Astrocyte (in vitro differentiated cells and primary cell): ENCODE results near the gene KSR2. TPM values are rescaled to one million over a fixed set of nuclear protein-coding genes. Genes with fewer than 3 reads are reported as not detected.
A peak's percentile ranks its signal among the peaks of the same experiment; 100 is the strongest.

ENCODE experiments used
- DNase-seq: peaks from one replicate; pipeline ENCODE4 v3.0.0-alpha.2; 2010; ENCODE audit warnings: low read depth
- FAIRE-seq: peaks from 2 replicates; lab custom pipeline; 2011; peaks lifted over from hg19 to GRCh38; lab: Jason Lieb, UNC
- H2AFZ ChIP-seq: 2 replicates; pipeline ENCODE4 v1.6.0; 2012; ENCODE audit warnings: low read depth, low read length, inconsistent platforms
- H3K27ac ChIP-seq: 2 replicates; pipeline ENCODE4 v1.5.1; 2011; ENCODE audit warnings: low read depth, low read length, inconsistent platforms
- H3K27me3 ChIP-seq: 2 replicates; pipeline ENCODE4 v1.6.0; 2011; ENCODE audit warnings: low read length, inconsistent platforms; ENCODE audit not compliant: insufficient read depth
- H3K36me3 ChIP-seq: 2 replicates; pipeline ENCODE4 v1.5.1; 2011; ENCODE audit warnings: low read length, inconsistent platforms; ENCODE audit not compliant: insufficient read depth
- H3K4me1 ChIP-seq: 2 replicates; pipeline ENCODE4 v1.5.1; 2011; ENCODE audit warnings: low read length, inconsistent platforms; ENCODE audit not compliant: insufficient read depth
- H3K4me2 ChIP-seq: 2 replicates; pipeline ENCODE4 v1.6.0; 2012; ENCODE audit warnings: low read length, inconsistent platforms
- H3K4me3 ChIP-seq: 2 replicates; pipeline ENCODE4 v1.5.1; 2011; ENCODE audit warnings: low read depth, mild to moderate bottlenecking, low read length, inconsistent platforms; ENCODE audit not compliant: insufficient read depth
- H3K79me2 ChIP-seq: 2 replicates; pipeline ENCODE4 v1.6.0; 2012; ENCODE audit warnings: mild to moderate bottlenecking, low read length, inconsistent platforms; ENCODE audit not compliant: insufficient read depth
- H3K9ac ChIP-seq: 2 replicates; pipeline ENCODE4 v1.6.0; 2012; ENCODE audit warnings: mild to moderate bottlenecking, low read length, inconsistent platforms
- H3K9me3 ChIP-seq: 2 replicates; pipeline ENCODE4 v1.5.1; 2012; ENCODE audit warnings: low read depth, mild to moderate bottlenecking, low read length, inconsistent platforms; ENCODE audit not compliant: insufficient read depth
- H4K20me1 ChIP-seq: 2 replicates; pipeline ENCODE4 v1.6.0; 2012; ENCODE audit warnings: low read length, inconsistent platforms; ENCODE audit not compliant: insufficient read depth
- H3K27ac Mint-ChIP-seq: one replicate; pipeline ENCODE4 v1.8.0; 2021; ENCODE audit warnings: mild to moderate bottlenecking, mixed read lengths; ENCODE audit not compliant: unreplicated experiment
- H3K27me3 Mint-ChIP-seq: one replicate; pipeline ENCODE4 v1.8.0; 2021; ENCODE audit warnings: low read depth, mixed read lengths; ENCODE audit not compliant: unreplicated experiment
- H3K36me3 Mint-ChIP-seq: one replicate; pipeline ENCODE4 v1.8.0; 2021; ENCODE audit warnings: low read depth, mixed read lengths; ENCODE audit not compliant: unreplicated experiment
- H3K4me1 Mint-ChIP-seq: one replicate; pipeline ENCODE4 v1.8.0; 2021; ENCODE audit warnings: low read depth, mixed read lengths; ENCODE audit not compliant: unreplicated experiment
- H3K4me3 Mint-ChIP-seq: one replicate; pipeline ENCODE4 v1.8.0; 2021; ENCODE audit warnings: mild to moderate bottlenecking, moderate library complexity, mixed read lengths; ENCODE audit not compliant: unreplicated experiment
- H3K9me3 Mint-ChIP-seq: one replicate; pipeline ENCODE4 v1.8.0; 2021; ENCODE audit warnings: mild to moderate bottlenecking, mixed read lengths; ENCODE audit not compliant: unreplicated experiment
- EZH2 ChIP-seq: IDR thresholded peaks from 2 replicates; pipeline ENCODE4 v1.6.1; 2012; ENCODE audit warnings: mild to moderate bottlenecking, low read length, inconsistent platforms; ENCODE audit not compliant: insufficient read depth
- total RNA-seq: library from RNA; stranded (reverse); gene quantifications from 2 replicates; pipeline ENCODE4 v1.2.1, GENCODE V29; 2021
- TF ChIP-seq, protein P1 (sequence below): IDR thresholded peaks from 2 replicates; pipeline ENCODE4 v1.5.1; 2011; ENCODE audit warnings: low read depth, mild to moderate bottlenecking, inconsistent platforms, low read length, moderate library complexity; ENCODE audit not compliant: insufficient read depth

Gene KSR2
- total RNA-seq, 1 donor from 2014 or later, result 0.98 TPM

DNA sequence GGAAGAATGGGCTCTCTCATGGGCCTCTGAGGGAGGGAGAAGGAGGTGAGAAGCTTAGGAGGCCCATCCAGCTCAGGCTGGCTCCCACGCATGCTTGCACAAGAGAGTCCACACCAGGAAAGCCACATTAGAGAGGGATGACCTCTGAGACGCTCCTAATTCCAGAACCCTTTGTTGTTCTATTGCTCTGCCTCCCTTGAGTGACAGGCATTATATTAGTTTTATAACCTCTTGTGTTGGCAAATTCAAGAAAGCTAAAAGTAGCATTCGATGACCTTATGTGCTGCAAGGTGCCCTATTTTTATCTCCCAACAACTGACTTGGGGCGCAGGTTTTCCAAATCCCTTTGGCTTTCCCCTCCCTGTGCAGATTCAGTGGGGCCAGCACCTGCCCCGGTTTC lies 190.1 kb downstream of the KSR2 start:
- TF ChIP-seq EZH2, result no peak
- TF ChIP-seq, protein P1, sequence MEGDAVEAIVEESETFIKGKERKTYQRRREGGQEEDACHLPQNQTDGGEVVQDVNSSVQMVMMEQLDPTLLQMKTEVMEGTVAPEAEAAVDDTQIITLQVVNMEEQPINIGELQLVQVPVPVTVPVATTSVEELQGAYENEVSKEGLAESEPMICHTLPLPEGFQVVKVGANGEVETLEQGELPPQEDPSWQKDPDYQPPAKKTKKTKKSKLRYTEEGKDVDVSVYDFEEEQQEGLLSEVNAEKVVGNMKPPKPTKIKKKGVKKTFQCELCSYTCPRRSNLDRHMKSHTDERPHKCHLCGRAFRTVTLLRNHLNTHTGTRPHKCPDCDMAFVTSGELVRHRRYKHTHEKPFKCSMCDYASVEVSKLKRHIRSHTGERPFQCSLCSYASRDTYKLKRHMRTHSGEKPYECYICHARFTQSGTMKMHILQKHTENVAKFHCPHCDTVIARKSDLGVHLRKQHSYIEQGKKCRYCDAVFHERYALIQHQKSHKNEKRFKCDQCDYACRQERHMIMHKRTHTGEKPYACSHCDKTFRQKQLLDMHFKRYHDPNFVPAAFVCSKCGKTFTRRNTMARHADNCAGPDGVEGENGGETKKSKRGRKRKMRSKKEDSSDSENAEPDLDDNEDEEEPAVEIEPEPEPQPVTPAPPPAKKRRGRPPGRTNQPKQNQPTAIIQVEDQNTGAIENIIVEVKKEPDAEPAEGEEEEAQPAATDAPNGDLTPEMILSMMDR, result no peak
- Mint-ChIP-seq H3K27ac (no peak overlapping the region), H3K36me3 (no peaks in the 10 kb centered on the region), H3K27me3 (peaks cover 16% of the 10 kb centered on the region), H3K4me1 (peaks cover 11% of the 10 kb centered on the region), H3K4me3 (no peak overlapping the region), H3K9me3 (no peaks in the 10 kb centered on the region)
- H3K79me2 ChIP-seq, result no peaks in the 10 kb centered on the region
- no peaks in the 10 kb centered on the region for H3K4me1 ChIP-seq
- H4K20me1 ChIP-seq, result no peaks in the 10 kb centered on the region
- DNase-seq, result no peak
- no peaks in the 10 kb centered on the region for H3K9me3 ChIP-seq
- H3K27me3 ChIP-seq, result no peaks in the 10 kb centered on the region
- H3K4me2 ChIP-seq, result no peak overlapping the region
- no peak for FAIRE-seq
- H3K27ac ChIP-seq, result no peak overlapping the region
- no peak overlapping the region for H2AFZ ChIP-seq
- H3K4me3 ChIP-seq, result no peak overlapping the region
- no peak overlapping the region for H3K9ac ChIP-seq
- no peaks in the 10 kb centered on the region for H3K36me3 ChIP-seq

DNA sequence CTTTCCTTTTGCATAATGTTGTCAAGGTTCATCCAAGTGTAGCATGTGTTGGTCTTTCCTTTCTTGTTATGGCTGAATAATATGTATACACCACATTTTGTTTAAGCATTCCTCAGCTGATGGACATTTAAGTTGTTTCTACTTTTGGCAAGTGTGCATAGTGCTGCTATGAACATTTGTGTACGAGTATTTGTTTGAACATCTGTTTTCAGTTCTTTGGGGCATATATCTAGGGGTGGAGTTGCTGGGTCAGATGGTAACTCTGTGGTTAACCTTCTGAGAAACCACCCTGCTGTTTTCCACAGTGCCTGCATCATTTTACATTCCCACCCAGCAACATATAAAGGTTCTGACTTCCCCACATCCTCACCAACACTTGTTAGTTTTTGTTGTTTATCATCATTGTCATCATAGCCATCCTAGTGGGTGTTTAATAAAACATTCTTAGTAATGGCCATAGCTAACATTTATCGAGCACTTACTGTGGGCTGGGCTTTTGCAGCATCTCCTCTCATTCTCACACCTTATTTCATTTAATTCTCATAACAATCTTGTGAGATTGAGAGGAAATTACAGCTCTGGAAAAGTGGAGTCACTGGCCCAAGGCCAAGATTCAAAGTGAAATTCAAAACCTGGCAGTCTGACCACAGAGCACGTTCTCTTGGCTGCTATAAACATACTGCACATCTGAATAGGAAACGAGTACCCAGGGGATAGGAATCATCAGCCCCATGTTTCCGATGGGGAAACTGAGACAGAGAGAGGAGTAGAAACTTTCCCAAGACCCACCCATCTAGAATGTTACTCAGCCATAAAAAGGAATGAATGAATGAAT lies 193.6 kb downstream of the KSR2 start:
- Mint-ChIP-seq H3K4me3 (no peak overlapping the region), H3K27ac (no peak overlapping the region), H3K27me3 (peaks cover 11% of the 10 kb centered on the region), H3K4me1 (peaks cover 11% of the 10 kb centered on the region), H3K36me3 (no peaks in the 10 kb centered on the region), H3K9me3 (no peaks in the 10 kb centered on the region)
- DNase-seq, result peak; percentile 0
- no peak overlapping the region for H3K9ac ChIP-seq
- no peak overlapping the region for H3K4me2 ChIP-seq
- no peaks in the 10 kb centered on the region for H3K9me3 ChIP-seq
- no peak overlapping the region for H3K4me3 ChIP-seq
- no peak for FAIRE-seq
- no peak overlapping the region for H3K27ac ChIP-seq
- TF ChIP-seq, protein P1, result no peak
- TF ChIP-seq EZH2, result no peak
- H3K79me2 ChIP-seq, result no peaks in the 10 kb centered on the region
- no peaks in the 10 kb centered on the region for H3K27me3 ChIP-seq
- no peaks in the 10 kb centered on the region for H4K20me1 ChIP-seq
- H3K36me3 ChIP-seq, result no peaks in the 10 kb centered on the region
- H3K4me1 ChIP-seq, result no peaks in the 10 kb centered on the region
- no peak overlapping the region for H2AFZ ChIP-seq

DNA sequence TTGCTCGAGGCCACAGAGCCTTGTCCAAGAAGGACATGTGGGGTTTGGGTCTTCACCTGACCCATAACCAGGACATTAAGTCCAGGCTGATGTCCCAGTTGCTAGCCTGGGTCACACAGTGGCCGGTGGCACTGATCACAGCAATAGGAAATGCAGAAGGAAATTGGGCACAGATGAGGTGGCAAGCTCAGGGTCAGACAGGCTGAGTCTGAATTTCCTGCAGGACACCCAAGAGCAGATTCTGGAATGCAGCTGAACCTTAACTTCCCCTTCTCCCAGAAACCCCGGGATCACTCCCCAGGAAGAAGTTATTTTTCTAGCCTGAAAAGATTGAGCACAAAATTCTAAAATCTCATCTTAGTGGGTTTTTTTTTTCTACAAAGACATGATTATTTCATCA lies 199.9 kb downstream of the KSR2 start:
- no peak for TF ChIP-seq EZH2
- TF ChIP-seq, protein P1, result no peak
- no peak overlapping the region for H3K27ac ChIP-seq
- Mint-ChIP-seq H3K4me1 (no peaks in the 10 kb centered on the region), H3K9me3 (peaks cover 17% of the 10 kb centered on the region), H3K27me3 (peaks cover 10% of the 10 kb centered on the region), H3K27ac (no peak overlapping the region), H3K36me3 (no peaks in the 10 kb centered on the region), H3K4me3 (no peak overlapping the region)
- no peak for FAIRE-seq
- H4K20me1 ChIP-seq, result no peaks in the 10 kb centered on the region
- no peak overlapping the region for H3K4me2 ChIP-seq
- no peaks in the 10 kb centered on the region for H3K4me1 ChIP-seq
- no peak overlapping the region for H3K9ac ChIP-seq
- no peaks in the 10 kb centered on the region for H3K36me3 ChIP-seq
- no peak overlapping the region for H3K4me3 ChIP-seq
- H2AFZ ChIP-seq, result no peak overlapping the region
- no peak for DNase-seq
- no peaks in the 10 kb centered on the region for H3K79me2 ChIP-seq
- no peaks in the 10 kb centered on the region for H3K9me3 ChIP-seq
- H3K27me3 ChIP-seq, result no peaks in the 10 kb centered on the region
